T-helper 17 cell (primary cell): Measurements from ENCODE around the gene DHFR. TPM values are rescaled to one million over a fixed set of nuclear protein-coding genes. Genes with fewer than 3 reads are reported as not detected.

Source experiments
- ATAC-seq: fragments of 150-1000 bp; cut with Tn5 transposase; 2 replicates; pipeline ENCODE4 v1.10.0; 2021; ENCODE audit warnings: mild to moderate bottlenecking, moderate library complexity
- DNase-seq, 3 donors: peaks; one replicate each; pipeline versions ENCODE4 v3.0.0 to v3.0.0-alpha.2; 2020 to 2021
- H3K9me3 ChIP-seq: one replicate; pipeline ENCODE4 v1.7.0; 2013; ENCODE audit warnings: low read length, mild to moderate bottlenecking; ENCODE audit not compliant: control insufficient read depth, poor library complexity, severe bottlenecking
- H3K27ac Mint-ChIP-seq: one replicate; pipeline ENCODE4 v1.8.0; 2022; ENCODE audit warnings: mild to moderate bottlenecking, moderate library complexity, mixed read lengths
- H3K27me3 Mint-ChIP-seq: one replicate; pipeline ENCODE4 v1.8.0; 2022; ENCODE audit warnings: mixed read lengths
- H3K36me3 Mint-ChIP-seq: one replicate; pipeline ENCODE4 v1.8.0; 2022; ENCODE audit warnings: low read depth, mixed read lengths
- H3K4me1 Mint-ChIP-seq: one replicate; pipeline ENCODE4 v1.8.0; 2022; ENCODE audit warnings: mild to moderate bottlenecking, mixed read lengths
- H3K4me3 Mint-ChIP-seq: one replicate; pipeline ENCODE4 v1.8.0; 2022; ENCODE audit warnings: mild to moderate bottlenecking, moderate library complexity, mixed read lengths
- total RNA-seq, 4 donors: library from RNA in 2 of 4; stranded (reverse) in 2 of 4; gene quantifications; one replicate each; pipeline ENCODE4 v1.2.3 and lab custom pipeline; 2022 to 2026

DHFR gene
- total RNA-seq, 2 donors from 2014 or later = 5.7 to 8.3 TPM

- no peaks in the 10 kb centered on the region for H3K9me3 ChIP-seq
- Mint-ChIP-seq H3K27me3 (no peaks in the 10 kb centered on the region), H3K4me1 (peaks cover 14% of the 10 kb centered on the region), H3K27ac (no peak overlapping the region), H3K4me3 (no peak overlapping the region), H3K36me3 (peaks cover 18% of the 10 kb centered on the region)
- DNase-seq = no peak
- ATAC-seq = no peak
These were observed 13.4 kb downstream of the DHFR start for GRCh38 chr5:80641353-80641752.

GRCh38 chr5:80634193-80634592 lies 20.6 kb downstream of the DHFR start:
- Mint-ChIP-seq H3K27ac (no peak overlapping the region), H3K36me3 (peaks cover 9% of the 10 kb centered on the region), H3K27me3 (no peaks in the 10 kb centered on the region), H3K4me1 (peaks cover 2% of the 10 kb centered on the region), H3K4me3 (no peak overlapping the region)
- no peak for ATAC-seq
- no peaks in the 10 kb centered on the region for H3K9me3 ChIP-seq
- no peak for DNase-seq

- no peak overlapping the region for H3K4me3 Mint-ChIP-seq
These were observed 22.1 kb downstream of the DHFR start for GRCh38 chr5:80632700-80633099.

GRCh38 chr5:80631278-80632259 lies 23.2 kb downstream of the DHFR start:
- no peaks in the 10 kb centered on the region for H3K9me3 ChIP-seq
- no peak overlapping the region for H3K4me3 Mint-ChIP-seq
- DNase-seq = no peak
- H3K27me3 Mint-ChIP-seq = no peaks in the 10 kb centered on the region
- H3K36me3 Mint-ChIP-seq = peaks cover 4% of the 10 kb centered on the region
- no peaks in the 10 kb centered on the region for H3K4me1 Mint-ChIP-seq
- ATAC-seq = no peak
- H3K27ac Mint-ChIP-seq = no peak overlapping the region

More at GRCh38 chr5:80632700-80633099, 22.1 kb downstream of the DHFR start:
- H3K4me1 Mint-ChIP-seq = no peaks in the 10 kb centered on the region
- DNase-seq = no peak
- H3K9me3 ChIP-seq = no peaks in the 10 kb centered on the region
- H3K27me3 Mint-ChIP-seq = no peaks in the 10 kb centered on the region
- H3K36me3 Mint-ChIP-seq = peaks cover 4% of the 10 kb centered on the region
- no peak for ATAC-seq
- no peak overlapping the region for H3K27ac Mint-ChIP-seq

- peaks cover 4% of the 10 kb centered on the region for H3K36me3 Mint-ChIP-seq
- no peaks in the 10 kb centered on the region for H3K4me1 Mint-ChIP-seq
- no peak overlapping the region for H3K27ac Mint-ChIP-seq
These were observed 25.5 kb downstream of the DHFR start for GRCh38 chr5:80629281-80629680.

GRCh38 chr5:80625230-80625629 lies 29.6 kb downstream of the DHFR start:
- H3K4me1 Mint-ChIP-seq = no peaks in the 10 kb centered on the region
- H3K4me3 Mint-ChIP-seq = no peak overlapping the region
- ATAC-seq (no peak), DNase-seq (no peak)
- no peaks in the 10 kb centered on the region for H3K9me3 ChIP-seq
- peaks cover 2% of the 10 kb centered on the region for H3K36me3 Mint-ChIP-seq
- no peaks in the 10 kb centered on the region for H3K27me3 Mint-ChIP-seq
- H3K27ac Mint-ChIP-seq = no peak overlapping the region

More at GRCh38 chr5:80629281-80629680, 25.5 kb downstream of the DHFR start:
- no peaks in the 10 kb centered on the region for H3K9me3 ChIP-seq
- Mint-ChIP-seq H3K4me3 (no peak overlapping the region), H3K27me3 (no peaks in the 10 kb centered on the region)
- DNase-seq (no peak), ATAC-seq (no peak)

GRCh38 chr5:80623999-80624398 lies 30.8 kb downstream of the DHFR start:
- Mint-ChIP-seq H3K36me3 (no peaks in the 10 kb centered on the region), H3K27ac (no peak overlapping the region), H3K4me3 (no peak overlapping the region), H3K4me1 (no peaks in the 10 kb centered on the region), H3K27me3 (no peaks in the 10 kb centered on the region)
- no peak for DNase-seq
- ATAC-seq = no peak
- H3K9me3 ChIP-seq = no peaks in the 10 kb centered on the region

- H3K4me3 Mint-ChIP-seq = no peak overlapping the region
- H3K4me1 Mint-ChIP-seq = no peaks in the 10 kb centered on the region
- H3K27ac Mint-ChIP-seq = no peak overlapping the region
- H3K36me3 Mint-ChIP-seq = no peaks in the 10 kb centered on the region
- H3K9me3 ChIP-seq = no peaks in the 10 kb centered on the region
- ATAC-seq = no peak
- no peaks in the 10 kb centered on the region for H3K27me3 Mint-ChIP-seq
- DNase-seq = no peak
These were observed 32.0 kb downstream of the DHFR start for GRCh38 chr5:80622756-80623155.

- no peak overlapping the region for H3K4me3 Mint-ChIP-seq
- no peak for ATAC-seq
- no peak for DNase-seq
- H3K27me3 Mint-ChIP-seq = no peaks in the 10 kb centered on the region
- no peaks in the 10 kb centered on the region for H3K4me1 Mint-ChIP-seq
- H3K27ac Mint-ChIP-seq = no peak overlapping the region
- H3K36me3 Mint-ChIP-seq = no peaks in the 10 kb centered on the region
- H3K9me3 ChIP-seq = no peaks in the 10 kb centered on the region
These were observed 34.6 kb downstream of the DHFR start for GRCh38 chr5:80620211-80620610.

GRCh38 chr5:80619086-80619485 lies 35.7 kb downstream of the DHFR start:
- Mint-ChIP-seq H3K4me1 (no peaks in the 10 kb centered on the region), H3K27me3 (no peaks in the 10 kb centered on the region), H3K36me3 (no peaks in the 10 kb centered on the region), H3K4me3 (no peak overlapping the region), H3K27ac (no peak overlapping the region)
- no peaks in the 10 kb centered on the region for H3K9me3 ChIP-seq
- DNase-seq (no peak), ATAC-seq (no peak)

GRCh38 chr5:80618438-80618837 lies 36.3 kb downstream of the DHFR start:
- Mint-ChIP-seq H3K27ac (no peak overlapping the region), H3K4me1 (no peaks in the 10 kb centered on the region), H3K36me3 (no peaks in the 10 kb centered on the region), H3K27me3 (no peaks in the 10 kb centered on the region), H3K4me3 (no peak overlapping the region)
- H3K9me3 ChIP-seq = no peaks in the 10 kb centered on the region
- ATAC-seq (no peak), DNase-seq (no peak)

GRCh38 chr5:80615266-80615914 lies 39.4 kb downstream of the DHFR start:
- H3K9me3 ChIP-seq = no peaks in the 10 kb centered on the region
- no peak overlapping the region for H3K4me3 Mint-ChIP-seq
- H3K27me3 Mint-ChIP-seq = no peaks in the 10 kb centered on the region
- DNase-seq (no peak), ATAC-seq (no peak)
- H3K27ac Mint-ChIP-seq = no peak overlapping the region
- H3K36me3 Mint-ChIP-seq = no peaks in the 10 kb centered on the region
- H3K4me1 Mint-ChIP-seq = no peaks in the 10 kb centered on the region

- Mint-ChIP-seq H3K27ac (no peak overlapping the region), H3K36me3 (peaks cover 4% of the 10 kb centered on the region), H3K4me1 (no peaks in the 10 kb centered on the region), H3K4me3 (no peak overlapping the region), H3K27me3 (no peaks in the 10 kb centered on the region)
- H3K9me3 ChIP-seq = no peaks in the 10 kb centered on the region
- no peak for ATAC-seq
- no peak for DNase-seq
These were observed 45.1 kb downstream of the DHFR start for GRCh38 chr5:80609692-80610091.
